Osteocyte (in vitro differentiated cells): ENCODE data around the gene MPZL1. TPM values are rescaled to one million over a fixed set of nuclear protein-coding genes. Genes with fewer than 3 reads are reported as not detected.
"Not testable (repeated sequence)": the region's sequence is repeated elsewhere in the genome, so short reads cannot be mapped to it uniquely, and the experiment has no call there.

Experiments
- DNase-seq: peaks from one replicate; pipeline ENCODE4 v3.0.0; 2021; ENCODE audit warnings: mixed read lengths; ENCODE audit not compliant: unreplicated experiment; ENCODE audit errors: extremely low spot score
- H3K27ac Mint-ChIP-seq: one replicate; pipeline ENCODE4 v1.8.0; 2021; ENCODE audit warnings: mild to moderate bottlenecking, mixed read lengths; ENCODE audit not compliant: unreplicated experiment
- H3K27me3 Mint-ChIP-seq: one replicate; pipeline ENCODE4 v1.8.0; 2021; ENCODE audit warnings: mixed read lengths; ENCODE audit not compliant: unreplicated experiment
- H3K36me3 Mint-ChIP-seq: one replicate; pipeline ENCODE4 v1.8.0; 2021; ENCODE audit warnings: mixed read lengths; ENCODE audit not compliant: unreplicated experiment
- H3K4me1 Mint-ChIP-seq: one replicate; pipeline ENCODE4 v1.8.0; 2021; ENCODE audit warnings: mixed read lengths; ENCODE audit not compliant: unreplicated experiment
- H3K4me3 Mint-ChIP-seq: one replicate; pipeline ENCODE4 v1.8.0; 2021; ENCODE audit warnings: mild to moderate bottlenecking, moderate library complexity, mixed read lengths; ENCODE audit not compliant: unreplicated experiment
- H3K9me3 Mint-ChIP-seq: one replicate; pipeline ENCODE4 v1.8.0; 2021; ENCODE audit warnings: mixed read lengths; ENCODE audit not compliant: unreplicated experiment
- CTCF ChIP-seq: fragments of 200-600 bp; sonication (generic); IDR thresholded peaks from 2 replicates; pipeline ENCODE4 v1.5.0; 2021; ENCODE audit warnings: antibody characterized with exemption, mild to moderate bottlenecking, moderate library complexity
- total RNA-seq: library from RNA; stranded (reverse); gene quantifications from 2 replicates; pipeline ENCODE4 v1.2.1, GENCODE V29; 2021

The MPZL1 gene
- total RNA-seq, 1 donor from 2014 or later, result 155 TPM

- no peaks in the 10 kb centered on the region for H3K36me3 Mint-ChIP-seq
- H3K27ac Mint-ChIP-seq, result no peak overlapping the region
- DNase-seq, result no peak
- H3K4me3 Mint-ChIP-seq, result no peak overlapping the region
- no peaks in the 10 kb centered on the region for H3K27me3 Mint-ChIP-seq
- TF ChIP-seq CTCF, result no peak
- peaks cover 22% of the 10 kb centered on the region for H3K4me1 Mint-ChIP-seq
- no peaks in the 10 kb centered on the region for H3K9me3 Mint-ChIP-seq
Measured at GRCh38 chr1:167826127-167826526, 104.3 kb downstream of the MPZL1 start.

- Mint-ChIP-seq H3K27ac (no peak overlapping the region), H3K36me3 (no peaks in the 10 kb centered on the region), H3K27me3 (no peaks in the 10 kb centered on the region), H3K9me3 (no peaks in the 10 kb centered on the region), H3K4me3 (no peak overlapping the region), H3K4me1 (peaks cover 3% of the 10 kb centered on the region)
- DNase-seq, result no peak
- TF ChIP-seq CTCF, result no peak
Measured at GRCh38 chr1:167829868-167830267, 108.1 kb downstream of the MPZL1 start.

GRCh38 chr1:167830668-167831067, 108.9 kb downstream of the MPZL1 start:
- H3K27ac Mint-ChIP-seq, H3K4me3 Mint-ChIP-seq, H3K9me3 Mint-ChIP-seq, H3K36me3 Mint-ChIP-seq, DNase-seq, H3K4me1 Mint-ChIP-seq, H3K27me3 Mint-ChIP-seq: not testable (repeated sequence)

DNA sequence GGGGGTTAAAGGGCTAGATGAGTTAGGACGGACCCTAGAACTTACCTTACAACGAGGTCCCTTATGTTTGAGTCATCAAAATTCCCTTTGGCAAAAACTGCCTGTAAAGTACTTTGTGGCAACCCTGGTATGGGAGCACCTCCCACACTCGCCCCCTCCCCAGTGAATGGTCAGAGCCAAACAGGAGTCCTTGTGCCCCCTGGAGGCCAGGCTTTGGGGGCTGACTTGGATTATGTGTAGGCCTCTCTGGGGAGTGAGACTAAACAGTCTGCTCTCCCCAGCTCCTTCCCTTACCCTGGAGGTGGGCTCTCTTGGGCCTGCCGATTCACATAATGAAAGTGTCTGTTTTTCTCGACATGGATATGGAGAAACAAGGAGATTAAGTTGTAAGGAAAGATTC, 110.9 kb downstream of the MPZL1 start:
- TF ChIP-seq CTCF, result no peak
- Mint-ChIP-seq H3K27ac (no peak overlapping the region), H3K9me3 (no peaks in the 10 kb centered on the region), H3K36me3 (no peaks in the 10 kb centered on the region), H3K4me3 (no peak overlapping the region), H3K4me1 (peaks cover 3% of the 10 kb centered on the region), H3K27me3 (no peaks in the 10 kb centered on the region)
- no peak for DNase-seq

- H3K4me1 Mint-ChIP-seq, result peaks cover 3% of the 10 kb centered on the region
- DNase-seq, result no peak
- no peaks in the 10 kb centered on the region for H3K9me3 Mint-ChIP-seq
- TF ChIP-seq CTCF, result no peak
- peaks cover 4% of the 10 kb centered on the region for H3K27me3 Mint-ChIP-seq
- no peak overlapping the region for H3K4me3 Mint-ChIP-seq
- H3K27ac Mint-ChIP-seq, result no peak overlapping the region
- H3K36me3 Mint-ChIP-seq, result no peaks in the 10 kb centered on the region
Measured at GRCh38 chr1:167833904-167834303, 112.1 kb downstream of the MPZL1 start.

DNA sequence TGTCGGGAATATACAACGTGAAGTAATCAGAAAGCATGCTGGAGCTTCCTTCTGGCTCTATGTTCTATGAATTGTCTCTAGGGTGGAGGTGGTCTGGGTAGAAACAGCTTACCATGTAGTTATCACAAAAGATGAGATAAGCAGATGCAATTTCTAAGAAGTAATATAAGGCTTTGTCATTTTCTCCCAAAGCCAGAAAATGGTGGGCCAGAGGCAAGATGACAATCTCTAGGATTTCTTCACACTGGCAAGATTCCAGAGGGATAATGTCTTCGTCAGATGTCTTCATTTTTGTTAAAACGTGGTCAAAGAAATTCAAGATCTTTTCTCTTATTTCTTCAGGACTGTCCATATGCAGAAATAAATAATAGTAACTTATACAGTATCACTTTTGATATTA, 114.4 kb downstream of the MPZL1 start:
- no peaks in the 10 kb centered on the region for H3K36me3 Mint-ChIP-seq
- TF ChIP-seq CTCF, result no peak
- H3K4me3 Mint-ChIP-seq, result no peak overlapping the region
- H3K27ac Mint-ChIP-seq, result no peak overlapping the region
- no peaks in the 10 kb centered on the region for H3K9me3 Mint-ChIP-seq
- H3K27me3 Mint-ChIP-seq, result peaks cover 7% of the 10 kb centered on the region
- H3K4me1 Mint-ChIP-seq, result no peaks in the 10 kb centered on the region
- no peak for DNase-seq
